B cell (primary cell): ENCODE measurements around the gene SLC9A9.

Source experiments
- CTCF ChIP-seq: fragments of 200-600 bp; IDR thresholded peaks from one replicate; pipeline ENCODE4 v1.8.0; 2022; ENCODE audit warnings: antibody characterized with exemption, mild to moderate bottlenecking
- EZH2 ChIP-seq: IDR thresholded peaks from 2 replicates; pipeline ENCODE4 v1.6.1; 2012; ENCODE audit warnings: borderline replicate concordance, low read depth, mild to moderate bottlenecking, moderate library complexity, low read length; ENCODE audit not compliant: insufficient read depth, poor library complexity, severe bottlenecking

DNA sequence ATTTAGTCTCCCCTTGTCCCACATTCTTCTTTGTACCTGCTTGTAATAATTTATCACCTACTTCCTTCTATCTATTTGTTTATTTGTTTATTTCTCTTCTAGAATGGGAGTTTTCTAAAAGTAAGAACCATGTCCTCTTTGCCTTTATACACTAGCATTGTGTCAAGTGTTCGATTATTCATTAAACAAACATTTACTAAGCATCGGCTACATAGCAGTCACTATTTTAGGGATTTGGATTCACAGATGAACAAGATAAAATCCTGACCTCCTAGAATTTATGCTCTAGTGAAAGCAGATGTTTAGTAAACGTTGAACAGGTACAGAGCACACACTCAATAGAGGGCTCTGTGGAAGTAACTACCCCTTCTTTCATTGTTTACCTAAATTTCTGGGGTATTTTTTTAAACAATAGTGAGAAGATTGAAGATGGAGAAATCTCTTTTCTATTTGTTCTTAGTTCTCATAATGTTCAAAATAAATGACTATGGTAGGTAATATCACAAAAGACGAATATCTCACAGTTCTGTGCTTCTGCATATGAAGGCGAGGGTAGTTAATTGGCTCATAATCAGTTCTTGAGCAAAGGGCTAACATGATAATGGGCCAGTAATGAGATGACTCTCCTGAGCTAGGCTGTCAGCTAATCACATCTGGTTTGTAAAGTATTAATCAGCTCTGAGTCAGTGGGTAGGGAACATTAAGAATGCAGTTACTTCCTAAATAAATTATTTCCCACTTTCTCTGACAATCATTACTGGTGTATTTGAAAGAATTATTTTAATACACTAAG is 111.9 kb downstream of the SLC9A9 start:
- TF ChIP-seq CTCF (no peak), EZH2 (no peak)
